Measurements from ENCODE around the gene FASN.

DNA sequence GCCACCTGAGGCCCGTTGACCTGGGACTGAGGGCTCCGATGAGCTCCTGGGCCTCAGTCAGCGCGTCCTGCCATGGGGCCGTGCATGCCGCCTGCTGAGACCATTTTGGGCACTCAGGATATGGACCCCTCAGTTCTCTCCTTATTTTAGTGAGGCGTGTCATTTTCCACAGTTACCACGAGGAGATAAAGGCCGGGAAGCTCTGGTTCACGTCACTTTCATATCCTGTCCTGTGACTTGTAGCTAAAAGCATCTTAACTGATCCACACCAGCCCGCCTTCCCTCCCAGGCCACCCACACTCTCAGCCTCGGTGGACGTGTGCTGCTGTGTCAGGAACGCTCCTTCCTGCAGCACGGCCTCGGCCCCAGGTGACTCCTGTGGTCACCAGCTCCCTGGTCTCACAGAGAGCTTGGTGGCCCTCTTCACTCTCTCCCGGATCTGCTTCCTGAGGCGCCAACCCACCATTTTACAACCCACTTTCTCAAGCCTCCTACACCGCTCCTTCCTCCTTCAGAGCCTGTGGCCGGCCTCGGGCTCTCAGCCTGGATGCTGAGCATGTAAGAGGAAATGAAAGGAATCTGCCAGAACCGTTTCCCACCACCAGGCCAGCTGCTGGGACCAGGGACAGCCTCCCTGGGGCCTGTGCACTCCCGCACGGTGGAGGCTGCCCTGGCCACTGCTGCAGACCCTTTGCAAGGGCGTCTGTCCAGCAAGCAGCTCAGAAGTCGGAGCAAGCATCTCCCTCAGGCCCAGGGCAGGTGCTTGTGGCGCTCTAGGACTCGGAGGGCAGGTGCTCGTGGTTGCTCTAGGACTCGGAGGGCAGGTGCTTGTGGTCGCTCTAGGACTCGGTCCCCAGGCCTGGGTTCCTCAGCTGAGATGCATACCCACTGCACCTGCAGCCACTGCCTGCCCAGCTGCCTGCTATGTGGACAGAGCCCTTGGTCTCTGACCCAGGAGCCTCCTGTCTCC lies 23.9 kb upstream of the FASN start:
- TF ChIP-seq CTCF (conservative IDR thresholded peaks at IDR 0.05) (no peak), ZFX (IDR thresholded peaks at IDR 0.05) (no peak)
